ENCODE results near the gene SLC4A1AP. TPM values are rescaled to one million over a fixed set of nuclear protein-coding genes. Genes with fewer than 3 reads are reported as not detected.

Gene SLC4A1AP
- total and polyA plus RNA-seq, 8 donors = 5.1 to 12.6 (median 8.2) TPM

- no peaks in the 10 kb centered on the region for H3K4me1 ChIP-seq
- H3K27me3 ChIP-seq = no peaks in the 10 kb centered on the region
- no peaks in the 10 kb centered on the region for H3K36me3 ChIP-seq
- H3K9me3 ChIP-seq = no peaks in the 10 kb centered on the region
- no peak for FAIRE-seq
- 74 to 81% methylated on average over 8 of the region's 8 CpGs for WGBS, 2 donors
- no peak for TF ChIP-seq CTCF (IDR thresholded peaks at IDR 0.05)
- no peak overlapping the region for H3K27ac ChIP-seq
- no peak for ATAC-seq
- no peak for DNase-seq
- intact Hi-C loops (cut with DNase I) = no loop called here
- no peak overlapping the region for H3K4me3 ChIP-seq
These were observed 57.6 kb downstream of the SLC4A1AP start for GRCh38 chr2:27721335-27721734.

GRCh38 chr2:27721884-27722485 is 58.3 kb downstream of the SLC4A1AP start:
- WGBS, 2 donors = 43 to 50% methylated on average over 2 of the region's 2 CpGs

DNA sequence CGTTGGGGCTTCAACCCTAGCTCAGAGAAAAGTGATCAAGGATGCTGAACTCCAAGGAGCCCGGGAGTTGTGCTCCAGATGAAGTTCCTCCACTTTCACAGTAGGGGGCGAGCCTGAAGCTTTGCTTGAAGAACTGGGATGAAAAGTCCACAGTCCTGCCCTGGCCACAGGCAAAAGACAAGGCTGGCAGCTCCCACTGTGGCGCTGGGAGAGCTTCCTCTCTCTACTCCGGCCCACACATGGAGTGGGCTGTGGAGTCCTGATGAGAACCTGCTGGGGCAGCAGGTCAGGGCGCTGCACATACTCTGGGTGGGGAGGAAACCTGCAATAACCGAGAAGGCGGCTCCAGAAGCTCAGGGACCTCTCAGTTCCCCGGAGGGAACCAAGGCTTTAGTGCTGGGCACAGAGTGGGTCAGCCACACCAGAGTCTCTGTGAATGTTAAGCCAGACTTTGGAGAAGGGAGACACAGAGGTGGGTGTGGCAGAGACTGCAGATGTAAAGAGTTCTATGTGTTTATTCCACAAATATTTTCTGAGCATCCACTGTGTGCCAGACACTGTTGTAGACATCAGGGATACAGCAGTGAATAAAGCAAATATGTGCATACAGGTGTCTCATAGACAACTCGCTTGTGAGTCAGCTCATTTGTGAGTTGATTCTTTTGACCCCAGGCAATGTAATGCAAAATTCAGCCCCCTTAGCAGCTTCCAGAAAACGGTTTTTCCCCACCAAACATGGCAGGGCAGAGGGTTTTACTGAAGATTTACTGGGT is 59.9 kb downstream of the SLC4A1AP start:
- no peak overlapping the region for H3K27ac ChIP-seq
- WGBS, 2 donors = 35 to 36% methylated on average over 11 of the region's 11 CpGs
- H3K4me1 ChIP-seq = no peaks in the 10 kb centered on the region
- H3K36me3 ChIP-seq = no peaks in the 10 kb centered on the region
- intact Hi-C loops (cut with DNase I) = no loop called here
- H3K4me3 ChIP-seq = no peak overlapping the region
- DNase-seq (peak; percentile 66 to 81 (median 70)), ATAC-seq (peak; percentile 90 to 97 (median 94)), FAIRE-seq (no peak)
- TF ChIP-seq CTCF (IDR thresholded peaks at IDR 0.05) = peak; percentile 61 to 90 (median 86)
- no peaks in the 10 kb centered on the region for H3K9me3 ChIP-seq
- H3K27me3 ChIP-seq = no peaks in the 10 kb centered on the region

More at GRCh38 chr2:27721884-27722485, 58.3 kb downstream of the SLC4A1AP start:
- H3K27ac ChIP-seq = no peak overlapping the region
- no peak for DNase-seq
- no peak for ATAC-seq
- no peak for TF ChIP-seq CTCF (IDR thresholded peaks at IDR 0.05)
- H3K36me3 ChIP-seq = no peaks in the 10 kb centered on the region
- H3K4me3 ChIP-seq = no peak overlapping the region
- no peaks in the 10 kb centered on the region for H3K9me3 ChIP-seq
- H3K27me3 ChIP-seq = no peaks in the 10 kb centered on the region
- no peaks in the 10 kb centered on the region for H3K4me1 ChIP-seq
- no peak for FAIRE-seq
- intact Hi-C loops (cut with DNase I) = no loop called here

DNA sequence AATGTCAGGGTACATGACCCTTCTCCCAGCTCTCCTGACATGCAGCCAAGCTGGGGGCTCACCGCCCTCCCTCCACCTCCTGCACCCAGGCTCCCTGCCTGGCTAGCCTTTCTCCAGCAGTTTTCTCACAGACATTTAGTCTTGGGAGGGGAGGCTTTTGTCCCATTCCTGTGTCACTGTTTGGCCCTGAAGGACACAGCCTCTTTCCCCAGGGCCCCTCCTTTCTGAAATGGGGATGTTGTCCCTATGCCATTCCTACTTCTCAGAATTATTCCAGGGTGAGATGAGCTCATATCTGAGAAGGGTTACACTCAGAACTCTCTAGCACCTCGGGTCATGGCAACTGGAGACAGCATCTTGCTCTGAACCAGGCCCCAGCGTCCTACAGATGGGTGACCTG is 60.5 kb downstream of the SLC4A1AP start:
- WGBS, 2 donors = 75 to 79% methylated on average over 3 of the region's 3 CpGs
- Histone ChIP-seq H3K27ac (no peak overlapping the region), H3K4me3 (no peak overlapping the region), H3K4me1 (no peaks in the 10 kb centered on the region), H3K27me3 (no peaks in the 10 kb centered on the region), H3K9me3 (no peaks in the 10 kb centered on the region), H3K36me3 (no peaks in the 10 kb centered on the region)
- no peak for TF ChIP-seq CTCF (IDR thresholded peaks at IDR 0.05)
- intact Hi-C loops (cut with DNase I) = no loop called here
- ATAC-seq (no peak), FAIRE-seq (no peak), DNase-seq (no peak)
